Spinal cord (tissue), 10 donors: ENCODE data around the gene MYO5B. TPM values are rescaled to one million over a fixed set of nuclear protein-coding genes. Genes with fewer than 3 reads are reported as not detected.

Source experiments
- DNase-seq, 6 donors: peaks; one replicate each; pipeline versions ENCODE4 v3.0.0 to v3.0.0-alpha.2; 2013 to 2015; ENCODE audit warnings: low spot score in 6 of 6, low read depth in 4 of 6
- H3K27ac ChIP-seq: one replicate; pipeline ENCODE4 v1.5.1; 2013; ENCODE audit warnings: low read depth, low read length, control low read depth
- H3K27me3 ChIP-seq: one replicate; pipeline ENCODE4 v1.6.1; 2013; ENCODE audit warnings: low read length; ENCODE audit not compliant: control insufficient read depth, insufficient read depth
- H3K36me3 ChIP-seq: one replicate; pipeline ENCODE4 v1.6.1; 2013; ENCODE audit warnings: low read length; ENCODE audit not compliant: control insufficient read depth, insufficient read depth
- H3K4me1 ChIP-seq: one replicate; pipeline ENCODE4 v1.6.1; 2013; ENCODE audit warnings: low read length; ENCODE audit not compliant: control insufficient read depth, insufficient read depth
- H3K4me3 ChIP-seq: one replicate; pipeline ENCODE4 v1.5.1; 2013; ENCODE audit warnings: low read depth, low read length, control low read depth
- H3K9me3 ChIP-seq: one replicate; pipeline ENCODE4 v1.6.1; 2013; ENCODE audit warnings: low read length; ENCODE audit not compliant: control insufficient read depth, insufficient read depth
- WGBS: methylation state at CpG from one replicate; pipeline ENCODE4 v1.1.5; 2013; ENCODE audit warnings: missing lambda C conversion rate; ENCODE audit not compliant: insufficient coverage; 5-methylcytosine and 5-hydroxymethylcytosine counted together
- polyA plus RNA-seq, 2 donors: library from polyadenylated mRNA; unstranded; fragments of 120-200 nt; gene quantifications; one replicate each; pipeline ENCODE4 v1.2.1, GENCODE V29; 2013; ENCODE audit not compliant: insufficient read length in 2 of 2
- total RNA-seq, 2 donors: library from RNA; depleted of rRNA in 1 of 2; stranded (reverse); fragments of 120-200 nt in 1 of 2; fragments of >200 nt in 1 of 2; gene quantifications; one replicate each; pipeline versions ENCODE4 v1.2.3 to v1.2.4, GENCODE V29; 2013 to 2014
- donor health status: healthy.

Gene MYO5B
- total and polyA plus RNA-seq, 4 donors: 2.6 to 8.0 (median 4.5) TPM

DNA sequence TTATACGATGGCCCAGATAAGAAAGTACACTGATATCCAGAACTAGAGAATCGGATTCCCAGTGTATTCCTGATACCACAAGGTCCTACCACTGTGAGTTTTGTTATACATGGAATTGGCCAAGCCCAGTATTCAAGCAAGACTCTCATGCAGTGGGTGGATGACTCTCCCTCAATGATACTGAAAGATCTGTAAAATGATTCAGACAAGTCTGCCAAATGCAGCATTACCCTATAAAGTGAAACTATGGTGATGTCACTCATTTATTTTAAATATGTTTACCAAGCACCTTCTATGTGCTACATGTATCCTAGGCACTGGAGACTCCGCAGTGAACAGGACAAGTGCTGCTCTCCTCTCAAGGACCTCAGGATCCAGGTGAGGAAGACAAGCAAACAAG lies 22.6 kb downstream of the MYO5B start:
- no CpG with 5 or more reads among the region's 3 CpGs for WGBS

DNA sequence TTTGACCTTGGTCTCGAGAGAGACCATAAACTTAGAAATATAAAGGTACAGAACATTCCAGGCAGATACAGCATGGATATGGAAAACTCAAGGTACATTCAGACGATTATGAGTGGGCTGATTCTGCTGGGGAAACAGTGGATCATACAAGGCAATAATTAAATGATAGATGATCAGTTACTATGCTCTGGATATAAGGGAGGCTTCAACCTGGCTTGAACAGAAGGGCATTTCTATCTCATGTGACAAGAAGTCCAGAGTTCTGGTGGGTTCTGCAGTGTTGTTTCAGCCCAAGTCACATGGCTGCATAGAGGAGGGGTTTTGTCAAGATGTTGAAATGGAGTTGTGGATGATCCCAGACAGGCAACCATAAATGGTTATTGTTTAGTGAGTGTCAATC lies 23.5 kb downstream of the MYO5B start:
- Histone ChIP-seq H3K36me3 (no peaks in the 10 kb centered on the region), H3K27ac (no peak overlapping the region), H3K4me3 (no peak overlapping the region), H3K9me3 (no peaks in the 10 kb centered on the region), H3K4me1 (no peaks in the 10 kb centered on the region), H3K27me3 (no peaks in the 10 kb centered on the region)
- no peak for DNase-seq
- WGBS: no CpG with 5 or more reads among the region's 2 CpGs

More for the DNA sequence above, 22.6 kb downstream of the MYO5B start:
- Histone ChIP-seq H3K27ac (no peak overlapping the region), H3K4me1 (no peaks in the 10 kb centered on the region), H3K4me3 (no peak overlapping the region), H3K27me3 (no peaks in the 10 kb centered on the region), H3K36me3 (no peaks in the 10 kb centered on the region), H3K9me3 (no peaks in the 10 kb centered on the region)
- no peak for DNase-seq

DNA sequence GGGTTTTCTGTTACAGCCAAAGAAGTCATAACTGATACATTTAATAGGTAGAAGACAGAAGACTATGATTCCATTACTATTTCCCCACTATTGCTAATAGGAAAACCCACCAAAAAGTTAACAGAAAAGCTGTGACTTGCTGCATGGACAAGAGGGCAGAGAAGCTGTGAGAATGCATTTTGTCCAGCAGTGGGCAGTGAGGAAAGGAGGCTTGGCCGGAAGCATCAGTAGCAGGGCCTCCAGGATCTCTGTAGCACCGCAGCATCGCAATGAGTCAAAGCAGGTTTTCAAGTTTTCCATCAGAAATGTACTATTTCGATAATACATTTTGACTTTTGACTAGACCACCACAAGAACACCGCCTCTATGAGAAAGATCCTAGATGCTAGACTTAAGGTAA lies 24.9 kb downstream of the MYO5B start:
- WGBS: no CpG with 5 or more reads among the region's 5 CpGs
- Histone ChIP-seq H3K9me3 (no peaks in the 10 kb centered on the region), H3K36me3 (no peaks in the 10 kb centered on the region), H3K4me1 (no peaks in the 10 kb centered on the region), H3K4me3 (no peak overlapping the region), H3K27me3 (no peaks in the 10 kb centered on the region), H3K27ac (no peak overlapping the region)
- no peak for DNase-seq

DNA sequence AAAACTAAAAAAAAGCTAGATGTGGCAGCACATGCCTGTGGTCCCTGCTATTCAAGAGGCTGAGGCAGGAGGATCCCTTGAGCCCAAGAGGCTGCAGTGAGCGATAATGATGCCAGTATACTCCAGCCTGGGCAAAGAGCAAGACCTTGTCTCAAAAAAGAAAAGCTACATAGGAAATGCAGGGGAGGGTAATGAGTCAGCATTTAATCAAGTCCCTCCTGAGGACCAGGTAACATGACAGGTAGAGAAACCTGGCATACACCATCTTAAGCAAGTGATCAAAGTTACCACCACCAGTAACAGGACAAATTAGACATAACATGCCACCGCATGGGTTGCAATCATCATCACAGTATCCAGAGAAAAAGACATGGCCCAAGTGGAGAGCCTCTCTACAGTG lies 25.8 kb downstream of the MYO5B start:
- Histone ChIP-seq H3K27ac (no peak overlapping the region), H3K4me3 (no peak overlapping the region), H3K36me3 (no peaks in the 10 kb centered on the region), H3K9me3 (no peaks in the 10 kb centered on the region), H3K4me1 (no peaks in the 10 kb centered on the region), H3K27me3 (no peaks in the 10 kb centered on the region)
- no CpG with 5 or more reads among the region's 2 CpGs for WGBS
- no peak for DNase-seq

DNA sequence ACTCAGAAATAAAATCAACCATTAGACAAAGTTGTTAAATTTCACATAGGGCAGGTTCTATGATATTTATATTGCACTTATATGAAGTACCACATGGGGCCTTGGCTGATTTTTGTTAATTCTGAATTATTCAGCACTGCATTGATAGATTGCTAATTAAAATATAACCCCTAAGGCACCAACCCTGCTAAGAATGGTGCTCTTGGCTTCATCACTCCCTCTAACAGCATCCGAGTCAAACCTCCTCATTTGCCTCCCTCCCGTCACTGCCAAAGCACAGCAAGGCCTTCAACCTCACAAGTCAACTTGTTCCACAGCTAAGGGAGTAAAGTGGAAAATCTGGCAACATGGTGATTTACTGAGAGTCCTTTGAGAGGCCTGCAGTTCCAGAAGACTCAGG lies 27.0 kb downstream of the MYO5B start:
- no CpG with 5 or more reads among the region's 2 CpGs for WGBS

DNA sequence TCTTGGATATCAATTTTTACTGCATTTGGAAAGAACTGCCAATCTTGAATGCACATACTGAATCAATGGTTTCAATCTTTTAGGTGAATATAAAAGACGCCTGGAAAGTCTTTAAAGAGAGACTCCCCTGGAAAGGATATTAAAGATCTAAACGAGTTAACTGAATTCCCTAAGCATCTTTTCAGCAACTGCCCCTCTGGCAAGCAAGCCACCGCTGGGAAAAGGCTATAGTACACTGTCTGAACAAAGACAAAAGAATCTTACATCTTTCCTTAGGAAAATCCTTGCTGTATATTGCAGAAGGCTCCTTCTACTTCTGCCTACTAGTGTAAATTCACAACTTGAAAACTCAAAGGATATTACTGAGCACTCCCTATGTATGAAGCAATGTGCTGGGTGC lies 28.0 kb downstream of the MYO5B start:
- H3K36me3 ChIP-seq: no peaks in the 10 kb centered on the region
- H3K27me3 ChIP-seq: no peaks in the 10 kb centered on the region
- H3K27ac ChIP-seq: no peak overlapping the region
- no peaks in the 10 kb centered on the region for H3K4me1 ChIP-seq
- no peak for DNase-seq
- WGBS: 60% methylated on average over 2 of the region's 3 CpGs
- H3K4me3 ChIP-seq: no peak overlapping the region
- no peaks in the 10 kb centered on the region for H3K9me3 ChIP-seq

More for the DNA sequence above, 27.0 kb downstream of the MYO5B start:
- Histone ChIP-seq H3K9me3 (no peaks in the 10 kb centered on the region), H3K27me3 (no peaks in the 10 kb centered on the region), H3K4me3 (no peak overlapping the region), H3K4me1 (no peaks in the 10 kb centered on the region), H3K36me3 (no peaks in the 10 kb centered on the region), H3K27ac (no peak overlapping the region)
- DNase-seq: peak in 2 of 6 donors; percentile 29 to 37

DNA sequence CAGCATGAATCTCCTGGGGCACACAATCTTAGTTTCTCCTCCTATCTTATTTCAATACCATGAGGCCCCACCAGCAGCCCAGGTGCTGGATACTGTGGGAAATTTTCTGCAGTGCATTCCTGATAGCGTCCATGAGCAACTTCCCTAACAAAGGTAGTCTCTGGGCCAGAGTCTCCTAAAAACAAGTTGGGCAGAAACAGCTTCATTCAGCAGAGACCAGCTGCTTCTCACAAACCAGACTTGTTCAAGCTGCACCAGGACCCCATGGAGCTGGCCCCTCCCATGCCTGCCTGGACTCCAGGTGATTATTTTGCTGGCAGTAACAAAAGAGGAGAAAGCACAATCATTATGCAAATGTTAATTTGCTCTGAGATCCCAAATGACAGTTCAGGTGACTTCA lies 31.4 kb downstream of the MYO5B start:
- no peak for DNase-seq
- Histone ChIP-seq H3K9me3 (no peaks in the 10 kb centered on the region), H3K4me3 (no peak overlapping the region), H3K4me1 (no peaks in the 10 kb centered on the region), H3K27me3 (no peaks in the 10 kb centered on the region), H3K36me3 (no peaks in the 10 kb centered on the region), H3K27ac (no peak overlapping the region)
- WGBS: 14% methylated on average over 1 of the region's 1 CpG

DNA sequence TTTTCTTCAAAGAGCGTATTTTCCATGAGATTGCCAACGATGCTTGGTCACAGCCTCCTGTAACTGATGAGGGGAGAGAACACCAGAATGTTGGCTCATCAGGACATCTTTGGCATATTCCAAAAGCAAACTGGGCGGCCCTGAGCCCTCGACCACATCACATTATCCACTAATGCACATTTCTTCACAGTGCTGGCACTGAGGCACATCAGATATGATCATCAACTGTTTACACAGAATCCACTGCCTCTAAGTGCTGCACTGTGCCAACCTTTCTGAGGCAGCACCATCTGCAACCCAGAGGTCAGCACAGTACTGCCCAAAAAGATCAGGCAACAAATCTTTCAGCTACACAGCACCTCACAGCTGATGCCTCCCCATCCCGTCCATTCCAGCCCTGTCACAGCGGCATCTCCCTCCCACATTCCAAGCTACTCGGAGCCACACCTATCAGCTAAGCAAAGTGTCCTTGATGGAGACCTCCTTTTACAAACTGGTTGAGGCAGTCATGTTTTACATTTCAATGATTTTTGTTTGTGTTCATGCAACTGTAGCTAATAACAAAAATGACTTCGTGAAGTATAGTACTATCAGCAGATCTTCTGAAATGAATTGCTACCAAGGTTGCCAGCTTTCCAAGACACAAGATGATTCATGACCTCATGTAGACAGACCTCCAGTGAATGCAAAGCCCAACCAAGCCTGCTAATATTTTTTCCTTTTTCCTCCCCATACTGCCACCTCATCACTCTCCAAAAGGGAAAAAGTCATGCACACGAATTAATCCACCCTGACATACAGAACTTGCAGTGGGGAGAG lies 32.3 kb downstream of the MYO5B start:
- Histone ChIP-seq H3K4me3 (no peak overlapping the region), H3K4me1 (no peaks in the 10 kb centered on the region), H3K36me3 (no peaks in the 10 kb centered on the region), H3K27ac (no peak overlapping the region), H3K27me3 (no peaks in the 10 kb centered on the region), H3K9me3 (no peaks in the 10 kb centered on the region)
- 68% methylated on average over 5 of the region's 9 CpGs for WGBS
- peak in 1 of 6 donors; percentile 30 for DNase-seq

DNA sequence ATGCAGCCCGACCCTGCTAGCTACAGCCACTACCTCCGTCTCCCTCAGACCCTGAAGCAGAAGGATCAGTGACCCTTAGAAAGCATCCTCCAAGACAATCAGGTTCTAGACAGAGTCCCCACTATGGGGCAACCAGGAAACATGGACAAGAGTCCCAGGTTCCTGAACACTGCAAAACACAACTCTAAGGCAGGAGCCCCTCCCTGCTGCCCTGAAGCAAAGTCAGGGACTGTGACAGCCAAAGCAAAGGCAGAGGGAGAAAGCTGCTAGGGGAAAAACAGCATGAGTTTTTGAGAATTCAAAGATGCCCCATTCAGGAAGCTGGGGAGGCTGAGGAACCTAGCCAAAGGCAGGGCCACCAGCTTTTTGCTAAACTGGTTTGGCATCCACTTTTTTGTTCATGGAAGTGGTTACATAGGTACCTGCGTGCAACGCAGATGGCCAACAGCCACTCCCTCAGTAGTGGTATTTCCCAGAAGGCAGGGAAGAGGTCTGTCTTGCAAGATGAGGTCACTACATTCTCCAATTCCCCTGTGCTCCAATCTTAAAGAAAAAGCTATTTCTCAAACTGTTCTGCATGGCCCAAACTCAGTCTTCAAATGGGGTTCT lies 33.2 kb downstream of the MYO5B start:
- WGBS: 100% methylated on average over 1 of the region's 4 CpGs
- H3K36me3 ChIP-seq: no peaks in the 10 kb centered on the region
- no peaks in the 10 kb centered on the region for H3K4me1 ChIP-seq
- DNase-seq: no peak
- no peaks in the 10 kb centered on the region for H3K9me3 ChIP-seq
- no peaks in the 10 kb centered on the region for H3K27me3 ChIP-seq
- H3K4me3 ChIP-seq: no peak overlapping the region
- H3K27ac ChIP-seq: no peak overlapping the region

DNA sequence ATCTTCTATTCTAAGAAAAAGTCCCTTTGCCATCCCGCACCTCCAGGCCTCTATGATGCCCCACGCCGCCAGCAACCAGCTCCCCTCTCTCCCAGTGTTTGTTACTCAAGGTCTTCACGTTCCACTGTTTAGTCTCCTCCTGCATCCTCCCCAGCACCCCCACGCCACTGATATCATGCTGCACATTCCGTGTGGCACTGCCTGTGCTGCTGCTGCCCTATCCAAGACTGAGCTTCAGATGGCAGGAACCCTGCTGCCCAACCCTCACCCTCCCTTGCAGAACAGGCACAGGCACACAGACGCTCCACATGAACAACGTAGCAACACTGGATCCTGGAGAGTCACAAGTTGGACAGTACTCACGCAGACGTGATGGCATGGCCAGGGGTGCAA lies 35.3 kb downstream of the MYO5B start:
- H3K9me3 ChIP-seq: no peaks in the 10 kb centered on the region
- H3K36me3 ChIP-seq: no peaks in the 10 kb centered on the region
- no peak overlapping the region for H3K4me3 ChIP-seq
- H3K27me3 ChIP-seq: no peaks in the 10 kb centered on the region
- DNase-seq: no peak
- WGBS: 92% methylated on average over 10 of the region's 10 CpGs
- H3K4me1 ChIP-seq: no peaks in the 10 kb centered on the region
- no peak overlapping the region for H3K27ac ChIP-seq
